OCI-LY1 (cell line): ENCODE measurements around the gene CENPS.

Experiments
- H2AFZ ChIP-seq: fragments of 200-600 bp; sonication (generic), shearing (Covaris generic); 2 replicates; pipeline ENCODE4 v1.6.0; 2014; ENCODE audit warnings: antibody characterized with exemption, mild to moderate bottlenecking, low read length
- H3F3A ChIP-seq: fragments of 200-600 bp; sonication (generic), shearing (Covaris generic); 2 replicates; pipeline ENCODE4 v1.6.0; 2014; ENCODE audit warnings: mild to moderate bottlenecking, antibody characterized with exemption, low read length, moderate library complexity; ENCODE audit not compliant: insufficient read depth
- H3K27ac ChIP-seq: fragments of 200-600 bp; sonication (generic); 2 replicates; pipeline ENCODE4 v1.5.1; 2014; ENCODE audit warnings: low read length, mixed run types, mild to moderate bottlenecking, low read depth; ENCODE audit not compliant: poor library complexity, severe bottlenecking
- H3K27me3 ChIP-seq: fragments of 200-600 bp; sonication (generic); 2 replicates; pipeline ENCODE4 v1.6.0; 2014; ENCODE audit warnings: antibody characterized with exemption, mild to moderate bottlenecking, low read length, moderate library complexity; ENCODE audit not compliant: insufficient read depth
- H3K36me3 ChIP-seq: fragments of 200-600 bp; sonication (generic); 2 replicates; pipeline ENCODE4 v1.6.1; 2014; ENCODE audit warnings: mild to moderate bottlenecking, antibody characterized with exemption, low read length, moderate library complexity, mixed read lengths; ENCODE audit not compliant: insufficient read depth
- H3K4me1 ChIP-seq: fragments of 200-600 bp; sonication (generic); 2 replicates; pipeline ENCODE4 v1.5.1; 2014; ENCODE audit warnings: mild to moderate bottlenecking, low read length, moderate library complexity; ENCODE audit not compliant: insufficient read depth, severe bottlenecking
- H3K4me2 ChIP-seq: fragments of 200-600 bp; sonication (generic), shearing (Covaris generic); 2 replicates; pipeline ENCODE4 v1.6.1; 2014; ENCODE audit warnings: low read length
- H3K4me3 ChIP-seq: fragments of 200-600 bp; sonication (generic); 2 replicates; pipeline ENCODE4 v1.5.1; 2014; ENCODE audit warnings: low read length, low read depth, mild to moderate bottlenecking, mixed read lengths; ENCODE audit not compliant: poor library complexity, severe bottlenecking
- H3K79me2 ChIP-seq: fragments of 200-600 bp; shearing (Covaris generic); 2 replicates; pipeline ENCODE4 v1.6.1; 2016; ENCODE audit warnings: mixed run types, low read length, mixed read lengths; ENCODE audit not compliant: insufficient read depth
- H3K9ac ChIP-seq: fragments of 200-600 bp; sonication (generic), shearing (Covaris generic); 2 replicates; pipeline ENCODE4 v1.6.1; 2014; ENCODE audit warnings: mild to moderate bottlenecking, low read length, mixed read lengths
- H3K9me2 ChIP-seq: fragments of 200-600 bp; sonication (generic), shearing (Covaris generic); 2 replicates; pipeline ENCODE4 v1.6.1; 2014; ENCODE audit warnings: low read depth, mild to moderate bottlenecking, low read length, mixed read lengths
- H3K9me3 ChIP-seq: fragments of 200-600 bp; shearing (Covaris generic); 2 replicates; pipeline ENCODE4 v1.6.1; 2014; ENCODE audit warnings: low read length, mixed read lengths
- H4K20me1 ChIP-seq: fragments of 200-600 bp; sonication (generic), shearing (Covaris generic); 2 replicates; pipeline ENCODE4 v1.6.0; 2016; ENCODE audit warnings: mild to moderate bottlenecking, low read length; ENCODE audit not compliant: insufficient read depth
- EZH2 ChIP-seq: fragments of 200-600 bp; sonication (generic), shearing (Covaris generic); IDR thresholded peaks from 2 replicates; pipeline ENCODE4 v1.8.0; 2017; ENCODE audit warnings: borderline replicate concordance, mixed run types, mild to moderate bottlenecking, antibody characterized with exemption, low read length, moderate library complexity, mixed read lengths
- TF ChIP-seq, protein P1 (sequence below): fragments of 200-600 bp; sonication (generic), shearing (Covaris generic); IDR thresholded peaks from 2 replicates; pipeline ENCODE4 v1.5.1; 2017; ENCODE audit warnings: mild to moderate bottlenecking, antibody characterized with exemption, low read length, moderate library complexity, mixed read lengths

CENPS gene

GRCh38 chr1:10429868-10430215 is 391 bp upstream of the CENPS start:
- H3K79me2 ChIP-seq = no peaks in the 10 kb centered on the region
- H4K20me1 ChIP-seq = no peaks in the 10 kb centered on the region
- H3K9ac ChIP-seq = peak overlapping the region; percentile 96
- no peaks in the 10 kb centered on the region for H3K9me2 ChIP-seq
- H3K4me1 ChIP-seq = peaks cover 22% of the 10 kb centered on the region
- TF ChIP-seq, protein P1, sequence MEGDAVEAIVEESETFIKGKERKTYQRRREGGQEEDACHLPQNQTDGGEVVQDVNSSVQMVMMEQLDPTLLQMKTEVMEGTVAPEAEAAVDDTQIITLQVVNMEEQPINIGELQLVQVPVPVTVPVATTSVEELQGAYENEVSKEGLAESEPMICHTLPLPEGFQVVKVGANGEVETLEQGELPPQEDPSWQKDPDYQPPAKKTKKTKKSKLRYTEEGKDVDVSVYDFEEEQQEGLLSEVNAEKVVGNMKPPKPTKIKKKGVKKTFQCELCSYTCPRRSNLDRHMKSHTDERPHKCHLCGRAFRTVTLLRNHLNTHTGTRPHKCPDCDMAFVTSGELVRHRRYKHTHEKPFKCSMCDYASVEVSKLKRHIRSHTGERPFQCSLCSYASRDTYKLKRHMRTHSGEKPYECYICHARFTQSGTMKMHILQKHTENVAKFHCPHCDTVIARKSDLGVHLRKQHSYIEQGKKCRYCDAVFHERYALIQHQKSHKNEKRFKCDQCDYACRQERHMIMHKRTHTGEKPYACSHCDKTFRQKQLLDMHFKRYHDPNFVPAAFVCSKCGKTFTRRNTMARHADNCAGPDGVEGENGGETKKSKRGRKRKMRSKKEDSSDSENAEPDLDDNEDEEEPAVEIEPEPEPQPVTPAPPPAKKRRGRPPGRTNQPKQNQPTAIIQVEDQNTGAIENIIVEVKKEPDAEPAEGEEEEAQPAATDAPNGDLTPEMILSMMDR = no peak
- TF ChIP-seq EZH2 = no peak
- H3K4me2 ChIP-seq = peak overlapping the region; percentile 100
- peak overlapping the region; percentile 97 for H3K4me3 ChIP-seq
- H3K9me3 ChIP-seq = no peaks in the 10 kb centered on the region
- H3K27ac ChIP-seq = no peak overlapping the region
- H3K27me3 ChIP-seq = no peaks in the 10 kb centered on the region
- no peak overlapping the region for H2AFZ ChIP-seq
- no peaks in the 10 kb centered on the region for H3K36me3 ChIP-seq
- H3F3A ChIP-seq = no peaks in the 10 kb centered on the region

- Histone ChIP-seq H3K79me2 (no peaks in the 10 kb centered on the region), H3K27ac (no peak overlapping the region)
Measured at GRCh38 chr1:10431070-10431730, 967 bp downstream of the CENPS start.

GRCh38 chr1:10432910-10433700 is 2.9 kb downstream of the CENPS start:
- peaks cover 20% of the 10 kb centered on the region for H3K4me1 ChIP-seq
- TF ChIP-seq, protein P1 = no peak
- no peak for TF ChIP-seq EZH2
- H3K9me3 ChIP-seq = no peaks in the 10 kb centered on the region
- H3K27me3 ChIP-seq = no peaks in the 10 kb centered on the region
- no peaks in the 10 kb centered on the region for H4K20me1 ChIP-seq
- H3K79me2 ChIP-seq = no peaks in the 10 kb centered on the region
- H3K9ac ChIP-seq = no peak overlapping the region
- no peak overlapping the region for H3K4me2 ChIP-seq
- H3K27ac ChIP-seq = no peak overlapping the region
- no peak overlapping the region for H3K4me3 ChIP-seq
- 0 out of 2 replicates have a peak, but pooled peaks cover 4% of the 10 kb centered on the region for H3K36me3 ChIP-seq
- no peaks in the 10 kb centered on the region for H3F3A ChIP-seq
- H3K9me2 ChIP-seq = no peaks in the 10 kb centered on the region
- no peak overlapping the region for H2AFZ ChIP-seq

More at GRCh38 chr1:10431070-10431730, 967 bp downstream of the CENPS start:
- peak overlapping the region; percentile 96 for H2AFZ ChIP-seq
- no peaks in the 10 kb centered on the region for H3K27me3 ChIP-seq
- no peaks in the 10 kb centered on the region for H3K9me2 ChIP-seq
- no peaks in the 10 kb centered on the region for H4K20me1 ChIP-seq
- no peaks in the 10 kb centered on the region for H3K9me3 ChIP-seq
- H3K9ac ChIP-seq = peak overlapping the region; percentile 96
- H3K4me3 ChIP-seq = peak overlapping the region; percentile 97
- H3F3A ChIP-seq = no peaks in the 10 kb centered on the region
- peaks cover 22% of the 10 kb centered on the region for H3K4me1 ChIP-seq
- H3K36me3 ChIP-seq = 0 out of 2 replicates have a peak, but pooled peaks cover 4% of the 10 kb centered on the region
- peak overlapping the region; percentile 100 for H3K4me2 ChIP-seq
- no peak for TF ChIP-seq EZH2
- TF ChIP-seq, protein P1 = no peak
